ENCODE data around the gene NUBPL. TPM values are rescaled to one million over a fixed set of nuclear protein-coding genes. Genes with fewer than 3 reads are reported as not detected.

The NUBPL gene
- polyA plus RNA-seq, 1 of the 3 experiments (the other 2 are of a cell fraction) = 4.0 TPM

DNA sequence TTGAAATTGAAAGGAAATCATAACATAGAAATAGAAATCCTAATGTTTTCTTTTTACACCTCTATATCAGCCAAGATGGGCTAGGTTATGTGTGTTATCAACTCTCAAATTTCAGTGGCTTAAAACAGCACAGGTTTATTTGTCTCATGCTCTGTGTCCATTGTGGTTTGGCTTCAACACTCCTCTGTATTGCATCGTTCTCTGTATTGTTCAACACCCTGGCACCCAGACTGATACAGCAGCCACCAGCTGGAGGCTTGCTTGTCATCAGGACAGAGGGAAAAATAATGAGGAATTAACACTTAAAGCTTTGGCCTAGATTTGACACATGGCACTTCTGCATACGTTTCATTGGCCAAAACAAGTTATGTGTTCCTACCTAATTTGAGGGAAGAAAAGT, 281.7 kb downstream of the NUBPL start:
- Histone ChIP-seq H3K36me3 (replicated peaks in 1 of 2; ENCODE audit: control insufficient read depth in 1 of 2, insufficient read depth in 2 of 2, low read length in 1 of 2) (no peaks in the 10 kb centered on the region), H3K27ac (ENCODE audit: low read depth in 2 of 2, low read length in 1 of 2) (no peak overlapping the region), H3K4me3 (ENCODE audit: low read depth in 2 of 2, low read length in 1 of 2) (no peak overlapping the region), H3K9me3 (no peaks in the 10 kb centered on the region), H2AFZ (ENCODE audit: low read depth) (no peak overlapping the region), H3K9me2 (no peaks in the 10 kb centered on the region), H3K27me3 (ENCODE audit: insufficient read depth) (no peaks in the 10 kb centered on the region), H3K9ac (no peak overlapping the region), H4K20me1 (ENCODE audit: insufficient read depth) (no peaks in the 10 kb centered on the region), H3F3A (replicated peaks; ENCODE audit: insufficient read depth) (no peaks in the 10 kb centered on the region), H3K4me2 (no peak overlapping the region), H3K79me2 (ENCODE audit: insufficient read depth) (no peaks in the 10 kb centered on the region), H3K4me1 (ENCODE audit: control insufficient read depth in 1 of 2, insufficient read depth in 2 of 2, low read depth in 1 of 2, low read length in 1 of 2) (no peaks in the 10 kb centered on the region)
- no peak for DNase-seq
- no peak for TF ChIP-seq PBX3 (IDR thresholded peaks at IDR 0.05)
- no peak for TF ChIP-seq RXRA (IDR thresholded peaks at IDR 0.05; ENCODE audit: borderline replicate concordance, low read depth)
- POLR2A ChIA-PET = no interaction called here
- CTCF ChIA-PET = interaction anchor here (0.5 to 1.1 kb wide), 2 partner anchors 10 to 1065 kb away, joined by 3 read pairs; no protein-coding TSS in a partner anchor
- WGBS (ENCODE audit: low lambda C conversion rate) = 100% methylated on average over 2 of the region's 2 CpGs

- no peak overlapping the region for H3K9ac ChIP-seq
- H3K4me2 ChIP-seq = no peak overlapping the region
- no peak overlapping the region for H2AFZ ChIP-seq (ENCODE audit: low read depth)
- no peaks in the 10 kb centered on the region for H3K9me3 ChIP-seq
- 100% methylated on average over 1 of the region's 1 CpG for WGBS (ENCODE audit: low lambda C conversion rate)
- no peak overlapping the region for H3K27ac ChIP-seq (ENCODE audit: low read depth in 2 of 2, low read length in 1 of 2)
- ChIA-PET CTCF (interaction anchor here (0.5 to 1.2 kb wide), 3 partner anchors 10 to 1064 kb away, joined by 3 read pairs; no protein-coding TSS in a partner anchor), POLR2A (interaction anchor here (0.6 kb wide), 1 partner anchor 233 kb away, joined by 4 read pairs; no protein-coding TSS in a partner anchor)
- no peaks in the 10 kb centered on the region for H3K9me2 ChIP-seq
- no peaks in the 10 kb centered on the region for H4K20me1 ChIP-seq (ENCODE audit: insufficient read depth)
- no peak overlapping the region for H3K4me3 ChIP-seq (ENCODE audit: low read depth in 2 of 2, low read length in 1 of 2)
- no peak for TF ChIP-seq ELF1 (IDR thresholded peaks at IDR 0.05)
- no peak for TF ChIP-seq FOXM1 (IDR thresholded peaks at IDR 0.05; ENCODE audit: low read depth)
- no peak for TF ChIP-seq GABPA (IDR thresholded peaks at IDR 0.05; ENCODE audit: low read depth)
- TF ChIP-seq GATA2 (CRISPR knock-in tag; IDR thresholded peaks at IDR 0.05) = no peak
- TF ChIP-seq, protein P1, sequence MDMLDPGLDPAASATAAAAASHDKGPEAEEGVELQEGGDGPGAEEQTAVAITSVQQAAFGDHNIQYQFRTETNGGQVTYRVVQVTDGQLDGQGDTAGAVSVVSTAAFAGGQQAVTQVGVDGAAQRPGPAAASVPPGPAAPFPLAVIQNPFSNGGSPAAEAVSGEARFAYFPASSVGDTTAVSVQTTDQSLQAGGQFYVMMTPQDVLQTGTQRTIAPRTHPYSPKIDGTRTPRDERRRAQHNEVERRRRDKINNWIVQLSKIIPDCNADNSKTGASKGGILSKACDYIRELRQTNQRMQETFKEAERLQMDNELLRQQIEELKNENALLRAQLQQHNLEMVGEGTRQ (IDR thresholded peaks at IDR 0.05; ENCODE audit: borderline replicate concordance, low read depth, low read length) = no peak
- no peak for TF ChIP-seq FOSL2 (IDR thresholded peaks at IDR 0.05; ENCODE audit: borderline replicate concordance, low read depth)
- no peak for TF ChIP-seq TCF12 (IDR thresholded peaks at IDR 0.05)
- no peak for TF ChIP-seq RCOR1 (IDR thresholded peaks at IDR 0.05; ENCODE audit: low read length)
- TF ChIP-seq MEF2A (IDR thresholded peaks at IDR 0.05; ENCODE audit: borderline replicate concordance, low read depth) = no peak
- no peak for TF ChIP-seq TAF1 (IDR thresholded peaks at IDR 0.05; ENCODE audit: borderline replicate concordance, low read depth, low read length)
- TF ChIP-seq EP300 (IDR thresholded peaks at IDR 0.05; ENCODE audit: borderline replicate concordance in 1 of 2, low read depth in 1 of 2, low read length in 1 of 2) = no peak
- no peak for TF ChIP-seq FOXJ3 (CRISPR knock-in tag; IDR thresholded peaks at IDR 0.05)
- TF ChIP-seq RXRA (IDR thresholded peaks at IDR 0.05; ENCODE audit: borderline replicate concordance, low read depth) = no peak
- no peak for TF ChIP-seq PBX3 (IDR thresholded peaks at IDR 0.05)
- TF ChIP-seq YY1 (IDR thresholded peaks at IDR 0.05; ENCODE audit: low read depth) = no peak
- TF ChIP-seq NRF1 (IDR thresholded peaks at IDR 0.05; ENCODE audit: low read depth, low read length) = no peak
- no peak for TF ChIP-seq SMC3 (IDR thresholded peaks at IDR 0.05; ENCODE audit: low read depth, low read length)
- no peak for TF ChIP-seq NFIC (IDR thresholded peaks at IDR 0.05; ENCODE audit: borderline replicate concordance)
- no peak for TF ChIP-seq RFX5 (IDR thresholded peaks at IDR 0.05; ENCODE audit: low read length)
- TF ChIP-seq IRF3 (IDR thresholded peaks at IDR 0.05; ENCODE audit: low read depth, low read length) = no peak
- H3K36me3 ChIP-seq (replicated peaks in 1 of 2; ENCODE audit: control insufficient read depth in 1 of 2, insufficient read depth in 2 of 2, low read length in 1 of 2) = no peaks in the 10 kb centered on the region
- no peaks in the 10 kb centered on the region for H3K4me1 ChIP-seq (ENCODE audit: control insufficient read depth in 1 of 2, insufficient read depth in 2 of 2, low read depth in 1 of 2, low read length in 1 of 2)
- H3K27me3 ChIP-seq (ENCODE audit: insufficient read depth) = no peaks in the 10 kb centered on the region
- H3F3A ChIP-seq (replicated peaks; ENCODE audit: insufficient read depth) = no peaks in the 10 kb centered on the region
- DNase-seq = no peak
- H3K79me2 ChIP-seq (ENCODE audit: insufficient read depth) = no peaks in the 10 kb centered on the region
These were observed 282.3 kb downstream of the NUBPL start for GRCh38 chr14:31843361-31844091.
